SK-N-SH (cell line): ENCODE data around the gene STARD8. TPM values are rescaled to one million over a fixed set of nuclear protein-coding genes. Genes with fewer than 3 reads are reported as not detected.

ENCODE experiments used
- CTCF ChIA-PET: fragments of 300-600, 350-600 bp; formaldehyde crosslinking; extraction: SDS; loops from one replicate; lab custom pipeline; 2021; lab: Yijun Ruan, JAX
- POLR2A ChIA-PET: fragments of 350-600 bp; sonication (Branson Sonifier 250); formaldehyde crosslinking; extraction: SDS; loops from one replicate; lab custom pipeline; 2020; ENCODE audit warnings: antibody characterized with exemption, inconsistent platforms; lab: Yijun Ruan, JAX
- DNase-seq: peaks from one replicate; pipeline ENCODE4 v3.0.0; 2012
- H2AFZ ChIP-seq: fragments of 200-600 bp; sonication (generic); 2 replicates; pipeline ENCODE4 v1.8.1; 2016; ENCODE audit warnings: antibody characterized with exemption, mild to moderate bottlenecking, low read depth
- H3F3A ChIP-seq: fragments of 200-600 bp; sonication (generic); replicated peaks from 2 replicates; pipeline ENCODE3; 2016; ENCODE audit warnings: antibody characterized with exemption, mild to moderate bottlenecking; ENCODE audit not compliant: insufficient read depth
- H3K27ac ChIP-seq, 2 experiments: fragments of 200-500 bp in 1 of 2; fragments of 200-600 bp in 1 of 2; sonication (Bioruptor generic) in 1 of 2; sonication (generic), shearing (Covaris generic) in 1 of 2; 2 replicates each; pipeline versions ENCODE4 v1.5.1 to v1.6.1; 2014 to 2016; ENCODE audit warnings: low read depth in 2 of 2, inconsistent platforms in 1 of 2, low read length in 1 of 2, mild to moderate bottlenecking in 1 of 2, mixed read lengths in 1 of 2
- H3K27me3 ChIP-seq: fragments of 200-600 bp; sonication (generic), shearing (Covaris generic); 2 replicates; pipeline ENCODE4 v1.6.1; 2016; ENCODE audit warnings: mixed run types; ENCODE audit not compliant: insufficient read depth
- H3K36me3 ChIP-seq, 2 experiments: fragments of 200-500 bp in 1 of 2; fragments of 200-600 bp in 1 of 2; sonication (Bioruptor generic) in 1 of 2; sonication (generic) in 1 of 2; replicated peaks in 1 of 2; 2 replicates each; pipeline versions ENCODE3 to v1.5.1; 2014 to 2016; ENCODE audit warnings: low read length in 1 of 2, mild to moderate bottlenecking in 1 of 2; ENCODE audit not compliant: insufficient read depth in 2 of 2, control insufficient read depth in 1 of 2
- H3K4me1 ChIP-seq, 2 experiments: fragments of 200-500 bp in 1 of 2; fragments of 200-600 bp in 1 of 2; sonication (Bioruptor generic) in 1 of 2; sonication (generic), shearing (Covaris generic) in 1 of 2; 2 replicates each; pipeline versions ENCODE4 v1.5.1 to v1.6.1; 2014 to 2016; ENCODE audit warnings: low read depth in 1 of 2, low read length in 1 of 2, mixed run types in 1 of 2; ENCODE audit not compliant: insufficient read depth in 2 of 2, control insufficient read depth in 1 of 2
- H3K4me2 ChIP-seq: fragments of 200-600 bp; sonication (generic), shearing (Covaris generic); 2 replicates; pipeline ENCODE4 v1.6.1; 2017; ENCODE audit warnings: mixed run types
- H3K4me3 ChIP-seq, 2 experiments: fragments of 200-500 bp in 1 of 2; fragments of 200-600 bp in 1 of 2; sonication (Bioruptor generic) in 1 of 2; sonication (generic), shearing (Covaris generic) in 1 of 2; 2 replicates each; pipeline versions ENCODE4 v1.5.1 to v1.8.1; 2014 to 2016; ENCODE audit warnings: low read depth in 2 of 2, inconsistent platforms in 1 of 2, low read length in 1 of 2, mild to moderate bottlenecking in 1 of 2, mixed read lengths in 1 of 2, moderate library complexity in 1 of 2
- H3K79me2 ChIP-seq: fragments of 200-600 bp; sonication (generic); 2 replicates; pipeline ENCODE4 v1.8.1; 2017; ENCODE audit warnings: mild to moderate bottlenecking; ENCODE audit not compliant: insufficient read depth
- H3K9ac ChIP-seq: fragments of 200-600 bp; sonication (generic); 2 replicates; pipeline ENCODE4 v1.6.1; 2017; ENCODE audit warnings: mixed run types
- H3K9me2 ChIP-seq: fragments of 200-600 bp; sonication (generic); 2 replicates; pipeline ENCODE4 v1.6.1; 2017; ENCODE audit warnings: mixed run types
- H3K9me3 ChIP-seq: fragments of 200-600 bp; sonication (generic); 2 replicates; pipeline ENCODE4 v1.6.1; 2017; ENCODE audit warnings: mixed run types, mild to moderate bottlenecking, moderate library complexity
- H4K20me1 ChIP-seq: fragments of 200-600 bp; sonication (generic); 2 replicates; pipeline ENCODE4 v1.6.1; 2017; ENCODE audit warnings: mild to moderate bottlenecking, mixed run types; ENCODE audit not compliant: insufficient read depth
- EZH2phosphoT487 ChIP-seq: fragments of 200-600 bp; sonication (generic); IDR thresholded peaks from 2 replicates; pipeline ENCODE4 v1.6.1; 2017; ENCODE audit warnings: low read depth, mixed run types, mild to moderate bottlenecking, antibody characterized with exemption, moderate library complexity, borderline replicate concordance
- FOSL2 ChIP-seq: IDR thresholded peaks from 2 replicates; pipeline ENCODE4 v1.4.0; 2012; ENCODE audit warnings: low read depth, mild to moderate bottlenecking, moderate library complexity, borderline replicate concordance
- FOXJ3 ChIP-seq: sonication (generic); formaldehyde crosslinking; IDR thresholded peaks from 2 replicates; pipeline ENCODE4 v1.5.1; 2020; ENCODE audit warnings: mild to moderate bottlenecking, missing genetic modification reagents
- FOXM1 ChIP-seq: IDR thresholded peaks from 2 replicates; pipeline ENCODE4 v1.4.0; 2012; ENCODE audit warnings: low read depth, mild to moderate bottlenecking
- GABPA ChIP-seq: IDR thresholded peaks from 2 replicates; pipeline ENCODE4 v1.4.0; 2012; ENCODE audit warnings: low read depth, mild to moderate bottlenecking
- IRF3 ChIP-seq: fragments of 150-350 bp; IDR thresholded peaks from 2 replicates; pipeline ENCODE4 v1.6.1; 2016; ENCODE audit warnings: mild to moderate bottlenecking, low read depth, low read length
- MAX ChIP-seq: IDR thresholded peaks from 2 replicates; pipeline ENCODE4 v1.4.0; 2012; ENCODE audit warnings: low read depth
- MEF2A ChIP-seq: IDR thresholded peaks from 2 replicates; pipeline ENCODE4 v1.4.0; 2012; ENCODE audit warnings: low read depth, borderline replicate concordance
- MXI1 ChIP-seq: IDR thresholded peaks from 2 replicates; pipeline ENCODE4 v1.6.1; 2012; ENCODE audit warnings: mild to moderate bottlenecking, low read depth, low read length, improper control_type of control experiment
- NFIC ChIP-seq: IDR thresholded peaks from 2 replicates; pipeline ENCODE4 v1.4.0; 2012; ENCODE audit warnings: borderline replicate concordance
- PBX3 ChIP-seq: IDR thresholded peaks from 2 replicates; pipeline ENCODE4; 2012
- REST ChIP-seq: IDR thresholded peaks from 2 replicates; pipeline ENCODE4 v1.6.1; 2012; ENCODE audit warnings: mild to moderate bottlenecking, low read depth, low read length, moderate library complexity
- RFX5 ChIP-seq: IDR thresholded peaks from 2 replicates; pipeline ENCODE4 v1.6.1; 2012; ENCODE audit warnings: mild to moderate bottlenecking, improper control_type of control experiment, low read length
- SIN3A ChIP-seq: IDR thresholded peaks from 2 replicates; pipeline ENCODE4 v1.6.1; 2012; ENCODE audit warnings: low read depth, mild to moderate bottlenecking, low read length, moderate library complexity, borderline replicate concordance
- SMC3 ChIP-seq: IDR thresholded peaks from 2 replicates; pipeline ENCODE4 v1.6.1; 2012; ENCODE audit warnings: low read depth, low read length, improper control_type of control experiment
- TAF1 ChIP-seq: IDR thresholded peaks from 2 replicates; pipeline ENCODE4 v1.6.1; 2012; ENCODE audit warnings: low read depth, mild to moderate bottlenecking, low read length, moderate library complexity, borderline replicate concordance
- TCF12 ChIP-seq: IDR thresholded peaks from 2 replicates; pipeline ENCODE4 v1.4.0; 2012
- TEAD4 ChIP-seq: IDR thresholded peaks from 2 replicates; pipeline ENCODE4 v1.4.0; 2012; ENCODE audit warnings: mild to moderate bottlenecking, borderline replicate concordance; ENCODE audit not compliant: insufficient read depth
- YY1 ChIP-seq: IDR thresholded peaks from 2 replicates; pipeline ENCODE4 v1.4.0; 2012; ENCODE audit warnings: low read depth, mild to moderate bottlenecking
- WGBS: methylation state at CpG from one replicate; pipeline ENCODE4 v1.1.6; 2017; ENCODE audit warnings: low lambda C conversion rate; 5-methylcytosine and 5-hydroxymethylcytosine counted together
- polyA plus RNA-seq, 3 experiments: library from polyadenylated mRNA; depleted of rRNA; stranded (reverse); fragments of >200 nt; gene quantifications; 2 replicates each; pipeline ENCODE4 v1.2.3, GENCODE V29; 2012

The STARD8 gene
- polyA plus RNA-seq, 1 of the 3 experiments (the other 2 are of a cell fraction) = 2.6 TPM

- no peak overlapping the region for H3K9ac ChIP-seq
- H3K27me3 ChIP-seq = no peaks in the 10 kb centered on the region
- H4K20me1 ChIP-seq = no peaks in the 10 kb centered on the region
- no peaks in the 10 kb centered on the region for H3F3A ChIP-seq
- no peak overlapping the region for H2AFZ ChIP-seq
- CTCF ChIA-PET = interaction anchor here (0.8 to 1.3 kb wide), 3 partner anchors 11 to 26 kb away, joined by 3 read pairs; partner anchors contain the start of gene STARD8
- POLR2A ChIA-PET = no interaction called here
- H3K79me2 ChIP-seq = no peaks in the 10 kb centered on the region
- WGBS = 30% methylated on average over 3 of the region's 3 CpGs
- no peak overlapping the region for H3K27ac ChIP-seq
- H3K4me1 ChIP-seq = no peaks in the 10 kb centered on the region
- no peak for DNase-seq
- TF ChIP-seq NFIC (no peak), FOXM1 (no peak), RFX5 (no peak), FOXJ3 (CRISPR knock-in tag) (no peak), YY1 (no peak), SIN3A (no peak), GABPA (no peak), MEF2A (no peak), TEAD4 (no peak), IRF3 (no peak), TCF12 (no peak), MAX (no peak), FOSL2 (no peak)
- TF ChIP-seq, all 33 proteins: peak for 0
- Histone ChIP-seq H3K4me3 (no peak overlapping the region), H3K9me3 (no peaks in the 10 kb centered on the region), H3K36me3 (no peaks in the 10 kb centered on the region), H3K9me2 (no peaks in the 10 kb centered on the region), H3K4me2 (no peak overlapping the region)
Measured at GRCh38 chrX:68658530-68658929, 11.1 kb downstream of the STARD8 start.

- TF ChIP-seq EZH2phosphoT487 (no peak), MXI1 (no peak), PBX3 (no peak), RFX5 (no peak), FOXJ3 (CRISPR knock-in tag) (no peak), FOSL2 (no peak), IRF3 (no peak), REST (no peak), TAF1 (no peak), SMC3 (no peak)
- TF ChIP-seq, all 33 proteins: peak for 0
- Histone ChIP-seq H3K27me3 (no peaks in the 10 kb centered on the region), H3K9me3 (no peaks in the 10 kb centered on the region), H3K9me2 (no peaks in the 10 kb centered on the region), H2AFZ (no peak overlapping the region), H3K9ac (no peak overlapping the region), H3K4me1 (no peaks in the 10 kb centered on the region), H4K20me1 (no peaks in the 10 kb centered on the region), H3K79me2 (no peaks in the 10 kb centered on the region), H3K4me2 (no peak overlapping the region), H3F3A (no peaks in the 10 kb centered on the region), H3K27ac (no peak overlapping the region), H3K4me3 (no peak overlapping the region), H3K36me3 (no peaks in the 10 kb centered on the region)
- ChIA-PET POLR2A (no interaction called here), CTCF (no interaction called here)
- no peak for DNase-seq
- WGBS = 61% methylated on average over 5 of the region's 5 CpGs
Measured at GRCh38 chrX:68659385-68659784, 11.9 kb downstream of the STARD8 start.
